Stomach (tissue), 4 donors: ENCODE measurements around the gene C6orf58.

Experiments
- CTCF ChIP-seq, 7 experiments: fragments of 450-650 bp in 4 of 7; fragments of 200-600 bp in 3 of 7; sonication (generic) in 3 of 7; IDR thresholded peaks; one replicate each; pipeline ENCODE4 v1.5.1; 2016 to 2019; ENCODE audit warnings: antibody characterized with exemption in 7 of 7, control low read depth in 2 of 7, mild to moderate bottlenecking in 1 of 7
- EP300 ChIP-seq: sonication (generic); formaldehyde crosslinking; IDR thresholded peaks from one replicate; pipeline ENCODE4 v1.6.1; 2017; ENCODE audit warnings: antibody characterized with exemption
- POLR2A ChIP-seq, 4 donors: fragments of 450-650 bp; IDR thresholded peaks; one replicate each; pipeline ENCODE4 v1.6.1; 2016; ENCODE audit warnings: antibody characterized with exemption in 4 of 4, control low read depth in 2 of 4, mild to moderate bottlenecking in 1 of 4, moderate library complexity in 1 of 4
- POLR2AphosphoS5 ChIP-seq, 3 donors: sonication (generic); formaldehyde crosslinking; IDR thresholded peaks; one replicate each; pipeline ENCODE4 v1.6.1; 2016; ENCODE audit warnings: antibody characterized with exemption in 3 of 3

- TF ChIP-seq POLR2A (IDR thresholded peaks at IDR 0.05) (no peak), CTCF (IDR thresholded peaks at IDR 0.05) (no peak), POLR2AphosphoS5 (IDR thresholded peaks at IDR 0.05) (no peak), EP300 (no peak)
These were observed 13.4 kb downstream of the C6orf58 start for GRCh38 chr6:127590344-127590743.
